Jurkat, Clone E6-1 (cell line): ENCODE data around the gene CFAP100.

Experiments
- DNase-seq: peaks from one replicate; pipeline ENCODE4 v3.0.0-alpha.2; 2011; ENCODE audit warnings: low read depth, low spot score
- H3K4me3 ChIP-seq: 2 replicates; pipeline ENCODE4 v1.5.1; 2011; ENCODE audit warnings: mild to moderate bottlenecking, low read length, control low read depth, moderate library complexity

Gene CFAP100

DNA sequence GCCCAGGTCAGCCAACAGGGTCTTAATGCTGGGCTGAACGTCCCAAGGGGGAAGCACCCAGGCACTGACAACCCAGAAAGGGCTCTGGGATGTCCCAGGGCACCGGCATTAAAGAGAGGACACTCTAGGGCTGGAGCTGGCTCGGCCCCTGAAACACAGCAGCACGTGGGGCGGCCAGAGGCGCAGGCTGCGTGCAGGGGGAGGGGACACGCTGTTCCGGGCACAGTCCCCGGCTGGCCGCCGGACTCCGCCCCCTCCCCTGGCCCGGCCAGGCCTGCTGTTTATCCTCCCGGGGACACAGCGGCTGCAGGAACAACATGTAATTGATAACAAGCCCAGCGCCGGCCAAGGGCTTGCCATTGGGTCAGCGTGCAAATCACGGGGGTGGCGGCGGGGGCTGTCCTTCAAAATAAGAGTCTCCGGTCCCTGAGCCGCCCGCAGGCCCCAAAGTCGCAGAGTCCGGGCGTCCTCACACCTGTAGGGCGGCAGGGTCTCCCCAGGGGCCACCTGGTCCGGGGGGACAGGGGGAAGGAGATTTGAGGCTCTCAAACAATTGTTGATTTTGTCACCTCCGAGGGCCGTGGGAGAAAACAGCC is 38.8 kb upstream of the CFAP100 start:
- no peak for DNase-seq

DNA sequence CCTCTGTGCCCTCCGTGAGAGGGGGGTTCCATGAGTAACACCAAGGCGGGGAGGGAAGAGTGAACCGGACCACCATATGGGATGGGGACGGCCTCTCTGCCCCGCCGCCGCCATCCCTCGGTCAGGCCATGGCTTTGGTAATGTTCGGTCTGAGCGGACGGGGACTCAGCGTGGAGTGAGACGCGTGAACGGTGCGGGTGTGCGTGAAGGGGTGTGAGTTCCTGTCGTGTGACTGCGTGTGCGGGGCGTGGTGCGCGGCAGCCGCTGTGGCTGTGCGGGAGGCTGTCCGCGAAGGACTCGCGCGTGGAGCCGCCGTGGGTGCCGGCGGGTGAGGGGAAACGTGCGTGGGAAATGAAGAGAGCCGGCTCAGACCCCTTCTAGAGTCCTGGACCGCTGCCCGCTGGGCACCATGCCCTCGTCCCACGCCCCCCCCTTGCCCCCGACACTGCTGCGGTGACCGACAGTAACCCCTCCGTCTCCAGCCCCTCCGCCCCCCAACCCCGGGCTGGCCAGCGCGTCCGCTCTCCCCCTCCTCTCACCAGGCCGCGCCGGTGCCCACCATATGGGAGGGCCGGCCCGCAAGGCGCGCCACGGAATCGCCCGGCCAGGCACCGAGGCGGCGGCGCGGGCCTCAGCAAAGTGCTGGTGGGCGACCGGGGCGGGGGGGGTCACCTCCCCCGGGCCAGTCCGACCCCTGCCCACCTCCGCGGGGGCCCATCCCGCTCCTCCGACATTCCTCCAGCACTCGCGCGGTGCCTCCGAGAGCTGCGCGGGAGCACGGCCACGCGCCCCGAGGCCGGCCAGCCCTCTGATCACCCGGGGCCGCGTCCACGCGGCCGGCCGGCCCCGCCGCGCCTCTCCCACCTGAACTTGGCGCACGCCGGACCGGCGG is 38.1 kb upstream of the CFAP100 start:
- peak overlapping the region; percentile 16; the same call in 1 of the 2 replicates for H3K4me3 ChIP-seq
- DNase-seq: no peak

More for the DNA sequence above, 38.8 kb upstream of the CFAP100 start:
- H3K4me3 ChIP-seq: no peak overlapping the region

- peak within 1 kb of the TSS; percentile 57 for H3K4me3 ChIP-seq
- peak; percentile 32 for DNase-seq
Observed at GRCh38 chr3:126357295-126358037, 37.2 kb upstream of the CFAP100 start, which contains the start of gene KLF15. TSS of gene KLF15 (minus strand) at chr3:126357408. CDS start at chr3:126352922, 4,486 bp downstream.

DNA sequence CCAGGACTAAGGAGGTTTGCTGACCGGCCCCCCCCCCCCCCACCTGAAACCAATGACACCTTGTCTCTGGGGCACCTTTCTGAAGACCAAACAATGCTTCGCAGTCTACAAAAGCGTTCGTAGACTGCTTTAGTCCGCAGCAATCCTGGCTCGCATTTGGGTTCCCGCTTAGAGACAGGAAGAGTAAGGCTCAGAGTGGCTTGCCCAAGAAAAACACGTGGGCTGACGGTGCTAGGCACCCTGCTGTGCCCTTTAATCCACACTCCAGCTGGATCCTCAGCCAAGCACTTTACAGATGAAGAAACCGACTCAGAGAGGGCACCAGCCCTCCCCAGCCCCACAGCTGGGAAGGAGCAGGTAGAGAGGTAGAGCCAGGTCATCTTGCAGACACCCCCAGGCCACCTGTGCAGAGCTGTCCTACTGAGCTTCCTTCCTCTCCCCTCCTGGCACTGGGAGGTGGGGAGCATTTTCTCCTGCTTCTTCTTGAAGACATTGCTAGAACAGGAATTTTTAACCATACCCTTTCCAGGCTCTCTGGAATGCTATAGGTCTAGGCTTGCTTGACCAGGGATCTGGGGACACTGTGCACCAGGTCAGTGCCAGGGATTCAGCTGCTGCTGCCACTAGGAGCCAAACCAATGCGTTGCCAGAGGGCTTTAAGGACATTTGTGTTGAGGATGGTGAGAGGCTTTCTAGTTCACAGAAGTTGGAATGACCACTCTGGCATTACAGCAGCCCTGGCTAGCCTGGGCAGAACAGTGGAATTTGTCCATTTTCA is 36.5 kb upstream of the CFAP100 start:
- DNase-seq: no peak
- H3K4me3 ChIP-seq: peak overlapping the region; percentile 57

DNA sequence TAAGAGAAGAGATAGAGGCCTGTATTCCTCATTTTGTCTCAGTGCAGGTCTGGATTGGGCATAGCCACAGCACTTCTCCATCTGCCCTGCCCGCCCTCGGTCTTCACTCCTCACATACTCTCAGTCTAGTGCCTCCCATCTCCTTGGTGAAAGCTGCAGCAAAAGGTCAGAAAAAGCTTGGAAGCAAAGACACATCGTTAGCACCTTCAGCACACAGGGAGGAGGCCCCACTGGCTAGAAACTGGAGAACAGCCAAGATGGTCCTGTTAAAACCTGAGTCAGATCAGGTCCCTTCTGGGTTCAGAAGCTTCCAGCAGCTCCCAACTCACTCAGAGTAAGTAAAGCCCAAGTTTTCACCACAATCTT is 35.9 kb upstream of the CFAP100 start:
- no peak overlapping the region for H3K4me3 ChIP-seq
- DNase-seq: no peak

DNA sequence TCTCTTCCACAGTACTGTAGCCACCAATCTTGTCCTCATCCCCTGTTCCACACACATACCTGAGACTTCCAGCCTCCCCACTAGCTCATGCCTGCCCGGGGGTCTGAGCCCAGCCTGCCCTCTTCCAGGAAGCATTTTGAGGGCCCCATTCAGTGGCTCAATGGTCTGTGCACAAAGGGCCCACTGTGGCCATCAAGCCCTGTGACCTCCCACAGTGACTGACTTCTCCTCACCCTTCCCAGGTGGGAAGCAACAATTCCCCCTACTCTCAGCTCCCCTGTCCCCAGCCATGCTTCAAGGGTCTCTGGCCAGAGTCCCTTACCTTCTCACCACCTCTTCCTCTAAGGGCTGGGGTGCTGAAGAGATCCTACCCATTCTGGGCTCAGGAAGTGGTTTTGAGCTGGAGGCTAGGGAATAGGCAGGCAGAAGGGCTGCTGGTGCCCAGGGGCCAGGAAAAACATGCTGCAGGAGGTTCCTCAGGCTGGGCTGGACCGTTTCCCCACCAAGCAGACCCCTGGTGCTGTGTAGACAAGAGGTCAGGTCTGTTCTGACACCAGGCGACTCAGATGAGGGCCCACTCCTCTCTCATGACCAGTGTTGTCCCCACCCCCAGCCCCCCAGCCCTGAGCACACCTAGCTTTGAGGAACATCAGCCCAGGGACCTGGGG is 34.5 kb upstream of the CFAP100 start:
- H3K4me3 ChIP-seq: no peak overlapping the region
- no peak for DNase-seq

DNA sequence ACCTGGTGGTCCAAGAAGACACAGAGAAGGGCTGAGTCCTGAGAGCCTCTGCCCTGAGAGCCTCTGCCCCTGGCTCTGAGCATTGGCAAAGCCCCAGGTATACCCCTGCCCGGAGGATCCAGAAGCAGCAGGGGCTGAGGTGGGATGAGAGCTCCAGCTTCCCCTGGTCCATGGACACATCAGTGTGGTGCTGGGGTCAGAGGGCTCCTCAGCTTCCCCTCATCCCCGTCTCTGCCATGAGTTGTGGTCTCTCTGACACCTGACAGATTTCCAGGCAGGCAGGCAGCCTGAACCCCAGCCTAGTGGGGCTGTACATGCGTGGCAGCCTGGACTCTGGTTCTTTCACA is 34.0 kb upstream of the CFAP100 start:
- no peak overlapping the region for H3K4me3 ChIP-seq
- no peak for DNase-seq

GRCh38 chr3:126361211-126361610 is 33.5 kb upstream of the CFAP100 start:
- no peak for DNase-seq

DNA sequence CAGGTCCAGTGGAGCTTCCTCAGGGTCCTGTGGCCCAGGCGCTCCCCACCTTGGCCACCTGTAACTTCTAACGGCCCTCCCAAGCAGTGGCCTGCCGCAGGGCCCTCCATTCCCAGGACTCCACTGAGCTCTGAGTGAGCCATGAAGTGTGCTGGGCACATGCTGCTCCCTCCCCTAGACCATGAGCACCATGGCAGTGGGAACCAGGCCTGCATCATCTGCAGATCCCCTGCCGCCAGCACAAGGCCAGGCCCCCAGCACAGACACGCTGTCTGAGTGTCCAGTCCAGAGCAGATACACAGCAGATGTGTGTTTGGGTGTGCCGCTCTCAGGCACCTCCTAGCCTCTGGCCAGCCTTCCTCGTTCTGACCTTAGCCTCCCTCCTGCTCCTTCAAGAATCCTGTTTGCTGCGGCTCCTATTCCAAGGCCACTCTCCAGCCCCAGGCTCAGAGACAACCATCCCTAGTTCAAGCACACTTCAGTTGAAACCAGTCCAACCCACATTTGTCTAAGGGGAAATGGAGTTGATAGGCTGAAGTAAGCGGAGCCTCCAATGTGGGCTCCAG is 30.5 kb upstream of the CFAP100 start:
- no peak overlapping the region for H3K4me3 ChIP-seq
- no peak for DNase-seq

More at GRCh38 chr3:126361211-126361610, 33.5 kb upstream of the CFAP100 start:
- no peak overlapping the region for H3K4me3 ChIP-seq

DNA sequence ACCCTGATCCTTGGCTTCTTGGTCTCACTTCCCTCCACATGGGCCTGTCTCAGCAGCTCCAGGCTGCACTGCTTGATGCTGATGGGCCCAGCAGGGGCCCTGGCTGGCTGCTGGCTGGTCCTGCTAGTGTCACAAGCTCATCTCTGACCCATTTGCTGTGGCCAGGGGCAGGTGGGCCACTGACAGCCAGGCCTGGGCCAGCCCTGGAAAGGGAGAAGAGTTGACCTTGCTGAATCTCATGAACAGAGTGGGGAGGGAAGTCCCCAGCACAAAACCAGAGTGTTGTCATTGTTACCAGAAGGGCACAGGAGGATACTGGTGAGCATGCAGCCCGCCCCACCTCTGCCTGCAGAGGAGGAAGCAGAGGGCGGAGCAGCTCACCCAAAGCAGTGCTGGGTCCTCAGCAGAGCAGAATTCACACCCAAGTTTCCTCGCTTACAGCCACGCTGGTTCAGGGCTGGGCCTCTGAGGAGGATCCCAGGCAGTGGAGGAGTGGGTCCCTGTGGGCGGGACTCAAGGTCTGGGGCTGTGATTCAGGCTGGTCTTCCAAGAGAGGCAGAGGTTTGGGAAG is 29.9 kb upstream of the CFAP100 start:
- H3K4me3 ChIP-seq: no peak overlapping the region
- no peak for DNase-seq

GRCh38 chr3:126365351-126366277 is 29.1 kb upstream of the CFAP100 start:
- no peak for DNase-seq
- H3K4me3 ChIP-seq: no peak overlapping the region

DNA sequence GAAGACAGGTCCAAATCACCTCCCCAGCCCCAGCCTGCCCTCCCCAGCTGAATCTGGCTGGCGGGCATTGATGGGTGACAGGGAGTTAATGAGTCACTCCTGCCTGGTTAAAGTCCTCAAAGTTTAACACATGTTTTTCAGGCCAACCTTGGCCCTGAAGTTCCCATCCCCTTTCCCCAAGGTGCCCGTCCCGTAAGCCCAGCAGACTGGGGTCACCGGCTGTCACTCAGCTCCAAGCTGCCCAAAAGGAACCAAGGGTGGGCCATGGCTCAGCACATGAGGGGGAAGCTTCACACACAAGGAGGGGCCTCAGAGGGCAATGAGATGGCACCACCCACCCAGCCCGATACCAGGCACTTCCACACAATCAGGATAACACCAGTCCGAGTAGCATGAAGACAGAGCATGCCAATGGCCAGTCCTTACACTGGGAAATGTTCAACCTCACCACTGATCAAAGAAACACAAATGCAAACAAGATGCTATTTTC is 27.3 kb upstream of the CFAP100 start:
- H3K4me3 ChIP-seq: no peak overlapping the region
- DNase-seq: no peak

- no peak overlapping the region for H3K4me3 ChIP-seq
- no peak for DNase-seq
Observed at GRCh38 chr3:126369490-126369889, 25.2 kb upstream of the CFAP100 start.

- no peak for DNase-seq
- H3K4me3 ChIP-seq: no peak overlapping the region
Observed at GRCh38 chr3:126370055-126370454, 24.7 kb upstream of the CFAP100 start.

DNA sequence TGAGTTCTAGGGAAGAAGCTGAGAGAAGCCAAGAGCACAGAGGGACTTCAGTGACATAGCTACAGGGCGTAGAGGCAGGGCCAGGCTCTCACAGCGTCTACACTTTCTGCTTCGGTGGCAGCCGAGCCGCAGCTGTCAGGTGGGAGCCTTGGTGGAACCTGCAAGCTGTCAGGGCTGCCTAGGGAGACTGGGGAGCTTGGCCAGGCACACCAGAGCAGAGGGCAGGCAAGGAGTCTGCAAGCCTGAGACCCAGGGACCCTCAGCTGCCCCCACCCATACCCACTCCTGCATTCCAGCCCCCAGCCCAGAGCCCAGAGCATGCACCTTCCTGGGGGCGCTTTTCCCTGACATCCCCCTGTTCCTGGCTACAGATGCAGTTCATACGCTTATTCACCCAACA is 24.1 kb upstream of the CFAP100 start:
- no peak overlapping the region for H3K4me3 ChIP-seq

GRCh38 chr3:126371096-126371705 is 23.5 kb upstream of the CFAP100 start:
- no peak overlapping the region for H3K4me3 ChIP-seq
- DNase-seq: no peak

More for the DNA sequence above, 24.1 kb upstream of the CFAP100 start:
- no peak for DNase-seq
